HG03439 (cell line): ENCODE measurements around the gene REXO1.

Source experiments
- ATAC-seq: cut with Tn5 transposase; IDR thresholded peaks from one replicate; pipeline ENCODE4 v1.9.1; 2021; ENCODE audit warnings: mild to moderate bottlenecking, moderate library complexity; ENCODE audit not compliant: unreplicated experiment

The REXO1 gene

GRCh38 chr19:1849132-1849474 is 820 bp upstream of the REXO1 start:
- ATAC-seq: no peak

GRCh38 chr19:1847684-1848398 is 442 bp downstream of the REXO1 start:
- peak; percentile 20 for ATAC-seq

GRCh38 chr19:1847348-1847683 is 967 bp downstream of the REXO1 start:
- ATAC-seq: no peak

- no peak for ATAC-seq
Measured at GRCh38 chr19:1846517-1847204, 1.6 kb downstream of the REXO1 start.

GRCh38 chr19:1845642-1846041 is 2.6 kb downstream of the REXO1 start:
- ATAC-seq: no peak

GRCh38 chr19:1845125-1845515 is 3.2 kb downstream of the REXO1 start:
- ATAC-seq: no peak

GRCh38 chr19:1844513-1845124 is 3.7 kb downstream of the REXO1 start:
- ATAC-seq: no peak

GRCh38 chr19:1843646-1844394 is 4.5 kb downstream of the REXO1 start:
- no peak for ATAC-seq

- no peak for ATAC-seq
Measured at GRCh38 chr19:1843116-1843515, 5.2 kb downstream of the REXO1 start.

- ATAC-seq: no peak
Measured at GRCh38 chr19:1841209-1841924, 6.9 kb downstream of the REXO1 start.

GRCh38 chr19:1840541-1841115 is 7.7 kb downstream of the REXO1 start:
- no peak for ATAC-seq

- ATAC-seq: no peak
Measured at GRCh38 chr19:1839658-1840540, 8.4 kb downstream of the REXO1 start.

GRCh38 chr19:1837625-1838105 is 10.6 kb downstream of the REXO1 start:
- no peak for ATAC-seq

- ATAC-seq: no peak
Measured at GRCh38 chr19:1837222-1837565, 11.1 kb downstream of the REXO1 start.

GRCh38 chr19:1836458-1837221 is 11.6 kb downstream of the REXO1 start:
- no peak for ATAC-seq

GRCh38 chr19:1833540-1833939 is 14.7 kb downstream of the REXO1 start:
- no peak for ATAC-seq

GRCh38 chr19:1832046-1832663 is 16.1 kb downstream of the REXO1 start:
- no peak for ATAC-seq

- ATAC-seq: no peak
Measured at GRCh38 chr19:1830978-1831377, 17.3 kb downstream of the REXO1 start.

GRCh38 chr19:1830568-1830967 is 17.7 kb downstream of the REXO1 start:
- no peak for ATAC-seq
